Right forelimb (tissue), 1 donor: ENCODE measurements around the gene ANKDD1A.

Experiments used
- DNase-seq: peaks from one replicate; pipeline ENCODE4 v3.0.0-alpha.2; 2018

Gene ANKDD1A

DNA sequence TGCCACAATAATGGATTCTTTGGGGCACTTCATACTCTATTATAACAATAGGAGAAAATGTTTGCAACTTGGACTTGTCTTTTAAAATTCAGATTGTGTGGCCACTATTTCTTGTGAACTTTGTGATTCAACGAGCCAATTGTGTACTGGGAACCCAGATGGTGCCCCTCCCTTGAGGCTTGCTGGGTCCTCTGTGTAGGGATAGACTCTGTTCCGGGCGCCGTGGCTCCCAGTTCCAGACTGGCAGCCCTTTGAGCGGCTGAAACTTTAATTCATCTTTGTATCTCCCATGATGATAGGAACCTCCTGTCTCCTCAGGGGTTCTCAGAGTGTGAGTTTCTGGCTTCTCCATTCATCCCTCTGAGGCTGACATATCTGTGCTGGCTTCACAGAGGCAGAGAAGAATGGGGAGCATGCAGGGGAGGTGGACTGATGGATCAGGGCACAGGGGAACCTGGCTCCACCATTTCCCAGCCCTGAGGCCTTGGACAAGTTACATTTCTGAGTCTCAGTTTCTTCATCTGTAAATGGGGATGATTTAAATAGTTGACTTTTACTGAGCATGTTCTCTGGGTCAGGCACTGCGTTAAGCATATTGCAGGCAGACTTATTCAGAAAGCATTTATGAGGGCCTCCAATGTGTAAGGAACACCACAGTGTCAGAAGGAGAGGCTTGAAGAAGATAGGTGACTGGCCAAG is 15.2 kb upstream of the ANKDD1A start:
- no peak for DNase-seq

DNA sequence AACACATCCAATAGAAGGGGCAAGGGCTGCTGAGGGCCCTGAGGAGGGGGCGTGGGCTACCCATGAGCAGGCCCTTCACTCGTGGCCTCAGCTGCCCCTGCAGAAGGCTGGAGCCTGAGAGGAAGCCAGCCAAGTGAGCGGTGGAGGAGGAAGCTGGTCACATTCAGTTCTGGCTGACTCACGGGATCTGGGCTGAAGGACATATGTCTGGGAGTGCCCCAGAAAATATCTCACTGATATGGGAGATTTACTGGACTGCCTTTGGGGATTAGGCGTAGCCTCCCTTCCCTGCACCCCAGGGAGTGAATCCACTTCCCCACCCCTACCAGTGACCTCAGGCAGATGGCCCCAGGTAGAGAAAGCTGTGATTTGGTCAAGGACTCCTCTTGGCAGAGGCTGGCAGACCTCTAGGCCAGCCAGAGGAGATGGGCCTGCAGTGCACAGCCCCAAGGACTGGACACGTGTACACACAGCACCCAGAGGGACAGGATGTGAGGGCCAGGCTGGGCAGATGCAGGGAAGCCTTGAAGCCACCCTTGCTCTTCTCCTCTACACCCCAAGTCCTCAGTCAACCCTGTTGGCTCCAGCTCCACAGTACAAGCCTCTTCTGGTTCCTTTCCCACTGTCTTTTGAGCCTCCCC is 14.2 kb upstream of the ANKDD1A start:
- no peak for DNase-seq

- DNase-seq: no peak
Measured at GRCh38 chr15:64898406-64898805, 13.3 kb upstream of the ANKDD1A start.

DNA sequence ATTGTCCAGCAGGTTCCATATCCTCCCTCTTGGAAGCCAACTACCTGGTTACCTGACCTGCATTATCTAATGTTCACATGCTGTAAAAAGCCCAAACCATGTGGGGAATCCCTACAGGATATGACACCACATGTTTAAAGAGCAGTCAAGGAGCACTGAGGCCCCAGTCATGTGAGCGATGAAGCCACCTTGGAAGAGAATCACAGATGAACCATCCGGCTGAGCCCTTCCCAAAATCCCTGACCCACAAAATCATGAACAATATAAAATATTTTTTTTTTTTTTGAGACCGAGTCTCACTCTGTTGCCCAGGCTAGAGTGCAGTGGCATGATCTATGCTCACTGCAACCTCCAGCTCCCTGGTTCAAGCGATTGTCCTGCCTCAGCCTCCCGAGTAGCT is 10.6 kb upstream of the ANKDD1A start:
- no peak for DNase-seq

GRCh38 chr15:64901914-64902313 is 9.8 kb upstream of the ANKDD1A start:
- no peak for DNase-seq

- no peak for DNase-seq
Measured at GRCh38 chr15:64902863-64903262, 8.8 kb upstream of the ANKDD1A start.

DNA sequence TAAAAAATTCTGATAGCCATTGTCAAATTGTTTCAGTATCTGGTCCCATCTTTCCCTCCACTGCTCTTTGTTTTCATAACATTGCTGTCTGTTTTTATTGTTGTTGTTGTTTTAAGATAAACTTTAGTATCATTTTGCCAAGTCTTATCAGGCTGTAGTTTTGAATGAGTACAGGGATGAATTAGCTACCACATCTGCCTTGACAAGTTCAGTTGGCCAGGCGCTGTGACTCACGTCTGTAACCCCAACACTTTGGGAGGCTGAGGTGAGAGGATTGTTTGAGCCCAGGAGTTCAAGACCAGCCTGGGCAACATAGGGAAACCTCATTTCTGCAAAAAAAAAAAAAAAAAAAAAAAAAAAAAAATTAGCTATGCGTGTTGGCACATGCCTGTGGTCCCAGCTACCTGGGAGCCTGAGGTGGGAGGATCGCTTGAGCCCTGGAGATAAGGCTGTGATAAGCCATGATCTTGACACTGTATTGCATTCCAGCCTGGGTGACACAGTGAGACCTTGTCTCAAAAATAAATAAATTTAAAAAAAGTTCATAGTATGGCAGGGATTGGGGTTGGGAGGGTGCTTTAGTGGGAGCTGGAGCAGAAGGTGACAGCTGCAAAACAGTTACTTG is 8.3 kb upstream of the ANKDD1A start:
- no peak for DNase-seq

DNA sequence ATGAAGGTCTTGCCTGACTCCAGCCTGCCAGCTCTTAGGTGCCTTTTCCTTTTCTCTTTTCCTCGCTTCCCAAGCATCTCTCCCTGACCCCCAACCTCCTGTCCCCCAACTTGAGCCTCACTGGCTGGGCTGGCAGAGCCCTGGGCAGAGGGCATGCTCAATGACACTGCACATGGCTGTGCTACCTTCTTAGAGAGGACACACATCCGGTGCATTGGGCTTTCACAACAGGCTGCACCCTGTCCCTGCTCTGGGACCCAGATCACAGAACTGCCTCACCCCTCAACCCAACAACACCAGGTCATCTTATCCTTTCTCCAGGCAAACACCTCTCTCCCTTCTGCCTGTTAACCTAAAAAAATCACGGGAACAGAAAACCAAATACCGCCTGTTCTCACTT is 7.5 kb upstream of the ANKDD1A start:
- DNase-seq: no peak

GRCh38 chr15:64905119-64905831 is 6.4 kb upstream of the ANKDD1A start:
- peak; percentile 85 for DNase-seq

GRCh38 chr15:64905941-64906340 is 5.8 kb upstream of the ANKDD1A start:
- no peak for DNase-seq

DNA sequence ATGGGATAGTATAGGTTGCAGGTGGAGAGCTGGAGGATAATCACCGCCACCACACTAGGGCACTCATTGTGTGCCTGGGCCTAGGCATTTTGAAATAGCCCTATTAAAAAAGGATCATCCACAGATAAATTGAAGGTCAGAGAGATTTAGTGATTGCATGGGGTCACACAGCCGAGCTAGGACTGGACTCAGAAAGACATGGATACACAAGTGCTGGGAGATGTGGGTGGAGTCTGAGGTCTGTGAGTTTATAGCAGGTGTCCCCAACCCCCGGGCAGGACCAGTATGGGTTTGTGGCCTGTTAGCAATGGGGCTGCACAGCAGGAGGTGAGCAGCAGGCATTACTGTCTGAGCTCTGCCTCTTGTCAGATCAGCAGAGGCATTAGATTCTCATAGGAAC is 5.3 kb upstream of the ANKDD1A start:
- DNase-seq: no peak

DNA sequence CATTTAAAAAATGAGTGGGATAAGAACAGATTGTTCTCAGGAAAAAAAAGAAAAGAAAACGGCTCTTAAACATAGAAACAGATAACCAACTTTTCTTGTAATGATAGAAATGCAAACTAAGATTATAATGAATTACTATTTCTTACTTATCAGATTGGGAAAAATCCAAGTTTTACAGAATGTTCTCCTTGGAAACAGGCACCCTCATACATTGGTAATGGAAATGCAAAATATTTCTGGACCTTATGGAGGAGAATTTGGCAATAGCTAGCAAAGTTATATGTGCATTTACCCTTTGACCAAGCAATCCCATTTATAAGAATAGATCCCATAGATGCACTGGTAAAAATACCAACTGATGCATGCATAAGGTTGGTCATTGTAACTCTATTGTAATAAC is 3.7 kb upstream of the ANKDD1A start:
- no peak for DNase-seq

DNA sequence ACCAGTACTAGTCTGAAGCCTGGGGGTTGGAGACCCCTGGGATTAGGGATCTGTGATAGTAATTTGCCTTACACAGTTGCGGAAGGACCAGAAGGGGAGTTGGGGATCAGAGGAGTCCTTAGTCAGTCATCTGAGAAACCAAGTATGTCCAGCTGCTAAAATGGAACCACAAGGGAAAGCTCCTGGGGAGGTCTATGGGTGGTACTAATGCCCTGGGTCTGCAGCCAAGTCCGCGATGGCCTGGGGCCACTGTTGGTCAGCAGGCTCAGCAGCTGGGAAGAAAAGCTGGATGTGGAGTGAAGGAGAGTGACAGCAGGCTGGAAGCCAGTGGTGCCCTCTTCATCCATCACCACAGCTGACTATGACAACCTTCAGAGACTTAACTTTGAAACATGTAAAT is 2.2 kb upstream of the ANKDD1A start:
- DNase-seq: no peak

- no peak for DNase-seq
Measured at GRCh38 chr15:64912379-64913325, 950 bp downstream of the ANKDD1A start.

- peak; percentile 29 for DNase-seq
Measured at GRCh38 chr15:64915518-64916227, 4.0 kb downstream of the ANKDD1A start.

DNA sequence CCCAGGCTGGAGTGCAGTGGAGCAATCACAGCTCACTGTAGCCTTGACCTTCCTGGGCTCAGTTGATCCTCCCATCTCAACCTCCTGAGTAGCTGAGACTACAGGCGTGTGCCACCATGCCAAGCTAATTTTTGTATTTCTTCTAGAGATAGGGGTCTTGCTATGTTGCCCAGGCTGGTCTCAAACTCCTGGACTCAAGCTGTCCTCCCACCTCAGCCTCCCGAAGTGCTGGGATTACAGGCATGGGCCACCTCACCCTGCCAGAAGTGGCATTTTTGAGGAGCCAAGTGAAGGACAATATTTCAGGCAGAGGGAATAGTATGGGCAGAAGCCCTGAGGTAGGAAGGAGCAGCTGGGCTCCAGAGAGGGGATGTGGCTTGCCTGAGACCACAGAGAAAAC is 4.7 kb downstream of the ANKDD1A start:
- DNase-seq: peak; percentile 18

DNA sequence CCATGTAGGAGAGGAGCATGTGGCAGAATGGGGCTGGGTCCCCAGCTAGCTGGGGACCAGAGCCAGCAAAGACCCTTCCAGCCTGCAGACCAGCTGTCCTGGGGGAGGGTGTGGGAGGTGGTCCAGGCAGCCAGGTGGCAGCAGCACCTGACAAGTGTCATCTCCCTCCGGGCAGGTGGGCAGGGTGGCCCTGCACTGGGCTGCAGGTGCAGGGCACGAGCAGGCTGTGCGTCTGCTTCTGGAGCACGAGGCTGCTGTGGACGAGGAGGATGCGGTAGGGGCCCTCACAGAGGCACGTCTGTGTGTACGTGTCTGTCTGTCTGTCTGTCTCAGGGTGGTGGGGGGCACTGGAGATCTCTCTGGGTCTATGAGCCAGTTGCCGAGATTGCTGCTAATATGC is 5.5 kb downstream of the ANKDD1A start:
- DNase-seq: no peak

- DNase-seq: no peak
Measured at GRCh38 chr15:64919721-64920120, 8.0 kb downstream of the ANKDD1A start.

DNA sequence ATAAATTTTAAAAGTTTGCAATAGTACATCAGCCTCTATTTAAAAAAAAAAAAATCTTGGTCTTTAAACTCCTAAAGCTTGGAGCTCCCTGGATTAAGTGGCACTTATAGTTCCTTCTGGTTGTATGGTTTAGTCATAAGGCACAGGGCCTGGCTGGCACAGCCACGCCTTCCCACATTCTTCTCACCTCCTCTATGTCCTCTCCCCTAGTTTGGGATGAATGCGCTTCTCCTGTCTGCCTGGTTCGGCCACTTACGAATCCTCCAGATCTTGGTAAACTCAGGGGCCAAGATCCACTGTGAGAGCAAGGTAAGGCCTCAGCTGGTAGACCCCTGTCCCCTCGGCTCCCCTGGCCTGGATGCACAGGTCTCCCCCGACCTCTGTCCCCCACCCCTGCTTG is 10.0 kb downstream of the ANKDD1A start:
- DNase-seq: peak; percentile 28

- DNase-seq: no peak
Measured at GRCh38 chr15:64923546-64923945, 11.8 kb downstream of the ANKDD1A start.
